HEK293 (cell line): ENCODE data around the gene ANAPC5.
A peak's percentile ranks its signal among the peaks of the same experiment; 100 is the strongest.

Experiments
- BCL11B ChIP-seq: fragments of 450-650 bp; formaldehyde crosslinking; IDR thresholded peaks from 2 replicates; pipeline ENCODE4 v1.5.1; 2016; ENCODE audit warnings: low read depth, missing biosample characterization, missing genetic modification characterization
- EGR2 ChIP-seq: fragments of 450-650 bp; formaldehyde crosslinking; IDR thresholded peaks from 2 replicates; pipeline ENCODE4 v1.5.1; 2016; ENCODE audit warnings: low read depth, missing biosample characterization, missing genetic modification characterization
- ELK4 ChIP-seq: IDR thresholded peaks from 2 replicates; pipeline ENCODE4 v1.6.1; 2011; ENCODE audit warnings: mild to moderate bottlenecking, low read depth, low read length, borderline replicate concordance
- MEIS1 ChIP-seq: sonication (generic); formaldehyde crosslinking; IDR thresholded peaks from 2 replicates; pipeline ENCODE4 v1.8.1; 2022; ENCODE audit warnings: missing genetic modification reagents, mild to moderate bottlenecking, borderline replicate concordance
- SCRT2 ChIP-seq: fragments of 450-650 bp; formaldehyde crosslinking; IDR thresholded peaks from 2 replicates; pipeline ENCODE4 v1.5.1; 2016; ENCODE audit warnings: missing biosample characterization, missing genetic modification characterization
- TRIM28 ChIP-seq: IDR thresholded peaks from 2 replicates; pipeline ENCODE4 v1.6.1; 2011; ENCODE audit warnings: low read length, control low read depth, borderline replicate concordance
- ZNF121 ChIP-seq: fragments of 450-650 bp; formaldehyde crosslinking; IDR thresholded peaks from 2 replicates; pipeline ENCODE4 v1.5.1; 2016; ENCODE audit warnings: missing biosample characterization, missing genetic modification characterization
- ZNF169 ChIP-seq: fragments of 450-650 bp; formaldehyde crosslinking; IDR thresholded peaks from 2 replicates; pipeline ENCODE4 v1.5.1; 2016; ENCODE audit warnings: missing biosample characterization, missing genetic modification characterization
- ZNF175 ChIP-seq: fragments of 450-650 bp; formaldehyde crosslinking; IDR thresholded peaks from 2 replicates; pipeline ENCODE4 v1.5.1; 2016; ENCODE audit warnings: missing biosample characterization, missing genetic modification characterization
- ZNF311 ChIP-seq: fragments of 450-650 bp; formaldehyde crosslinking; IDR thresholded peaks from 2 replicates; pipeline ENCODE4 v1.5.1; 2017; ENCODE audit warnings: missing biosample characterization, missing genetic modification characterization, borderline replicate concordance
- ZNF391 ChIP-seq: fragments of 450-650 bp; formaldehyde crosslinking; IDR thresholded peaks from 2 replicates; pipeline ENCODE4 v1.5.1; 2016; ENCODE audit warnings: low read depth, missing biosample characterization, missing genetic modification characterization, borderline replicate concordance
- ZNF571 ChIP-seq: fragments of 450-650 bp; formaldehyde crosslinking; IDR thresholded peaks from 2 replicates; pipeline ENCODE4 v1.5.0; 2017; ENCODE audit warnings: missing biosample characterization, missing genetic modification characterization
- ZNF626 ChIP-seq: fragments of 450-650 bp; sonication (Bioruptor Pico); formaldehyde crosslinking; IDR thresholded peaks from 2 replicates; pipeline ENCODE4 v1.5.1; 2018; ENCODE audit warnings: missing biosample characterization, missing genetic modification characterization, inconsistent platforms
- ZNF707 ChIP-seq: fragments of 450-650 bp; formaldehyde crosslinking; IDR thresholded peaks from 2 replicates; pipeline ENCODE4 v1.5.1; 2016; ENCODE audit warnings: missing biosample characterization, missing genetic modification characterization
- ZSCAN16 ChIP-seq: fragments of 450-650 bp; formaldehyde crosslinking; IDR thresholded peaks from 2 replicates; pipeline ENCODE4 v1.5.1; 2016; ENCODE audit warnings: missing biosample characterization, missing genetic modification characterization
- TF ChIP-seq, protein P1 (sequence below): fragments of 450-650 bp; formaldehyde crosslinking; IDR thresholded peaks from 2 replicates; pipeline ENCODE4 v1.5.1; 2016; ENCODE audit warnings: missing biosample characterization, missing genetic modification characterization
- TF ChIP-seq, protein P2 (sequence below): fragments of 450-650 bp; formaldehyde crosslinking; IDR thresholded peaks from 2 replicates; pipeline ENCODE4 v1.5.1; 2017; ENCODE audit warnings: missing biosample characterization, missing genetic modification characterization
- TF ChIP-seq, protein P3 (sequence below): fragments of 450-650 bp; formaldehyde crosslinking; IDR thresholded peaks from 2 replicates; pipeline ENCODE4 v1.5.1; 2016; ENCODE audit warnings: missing biosample characterization, missing genetic modification characterization
- TF ChIP-seq, protein P4 (sequence below): fragments of 450-650 bp; formaldehyde crosslinking; IDR thresholded peaks from 2 replicates; pipeline ENCODE4 v1.5.1; 2017; ENCODE audit warnings: missing biosample characterization, missing genetic modification characterization
- TF ChIP-seq, protein P5 (sequence below): fragments of 450-650 bp; formaldehyde crosslinking; optimal IDR thresholded peaks from 2 replicates; pipeline ENCODE3; 2016; ENCODE audit warnings: missing biosample characterization, mild to moderate bottlenecking, missing genetic modification characterization

The ANAPC5 gene

GRCh38 chr12:121296618-121297434, 55.4 kb downstream of the ANAPC5 start, which contains the start of gene CAMKK2 (continued):
- TF ChIP-seq ELK4 (no peak), EGR2 (tag by site-specific recombination) (peak; percentile 78), MEIS1 (CRISPR knock-in tag) (no peak), ZNF571 (tag by site-specific recombination) (no peak), TRIM28 (no peak), ZNF707 (no peak), ZNF121 (tag by site-specific recombination) (no peak), ZNF391 (no peak), ZSCAN16 (no peak), ZNF626 (no peak), ZNF175 (tag by site-specific recombination) (no peak), SCRT2 (tag by site-specific recombination) (no peak), ZNF169 (tag by site-specific recombination) (no peak), ZNF311 (tag by site-specific recombination) (no peak), BCL11B (no peak; the same call in 1 of the 2 replicates)
- TF ChIP-seq, protein P1, sequence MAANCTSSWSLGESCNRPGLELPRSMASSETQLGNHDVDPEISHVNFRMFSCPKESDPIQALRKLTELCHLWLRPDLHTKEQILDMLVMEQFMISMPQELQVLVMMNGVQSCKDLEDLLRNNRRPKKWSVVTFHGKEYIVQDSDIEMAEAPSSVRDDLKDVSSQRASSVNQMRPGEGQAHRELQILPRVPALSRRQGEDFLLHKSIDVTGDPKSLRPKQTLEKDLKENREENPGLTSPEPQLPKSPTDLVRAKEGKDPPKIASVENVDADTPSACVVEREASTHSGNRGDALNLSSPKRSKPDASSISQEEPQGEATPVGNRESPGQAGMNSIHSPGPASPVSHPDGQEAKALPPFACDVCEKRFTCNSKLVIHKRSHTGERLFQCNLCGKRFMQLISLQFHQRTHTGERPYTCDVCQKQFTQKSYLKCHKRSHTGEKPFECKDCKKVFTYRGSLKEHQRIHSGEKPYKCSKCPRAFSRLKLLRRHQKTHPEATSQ (tag by site-specific recombination) = 0 out of 2 replicates have a peak, but pooled peaks have one; percentile 73
- TF ChIP-seq, protein P2, sequence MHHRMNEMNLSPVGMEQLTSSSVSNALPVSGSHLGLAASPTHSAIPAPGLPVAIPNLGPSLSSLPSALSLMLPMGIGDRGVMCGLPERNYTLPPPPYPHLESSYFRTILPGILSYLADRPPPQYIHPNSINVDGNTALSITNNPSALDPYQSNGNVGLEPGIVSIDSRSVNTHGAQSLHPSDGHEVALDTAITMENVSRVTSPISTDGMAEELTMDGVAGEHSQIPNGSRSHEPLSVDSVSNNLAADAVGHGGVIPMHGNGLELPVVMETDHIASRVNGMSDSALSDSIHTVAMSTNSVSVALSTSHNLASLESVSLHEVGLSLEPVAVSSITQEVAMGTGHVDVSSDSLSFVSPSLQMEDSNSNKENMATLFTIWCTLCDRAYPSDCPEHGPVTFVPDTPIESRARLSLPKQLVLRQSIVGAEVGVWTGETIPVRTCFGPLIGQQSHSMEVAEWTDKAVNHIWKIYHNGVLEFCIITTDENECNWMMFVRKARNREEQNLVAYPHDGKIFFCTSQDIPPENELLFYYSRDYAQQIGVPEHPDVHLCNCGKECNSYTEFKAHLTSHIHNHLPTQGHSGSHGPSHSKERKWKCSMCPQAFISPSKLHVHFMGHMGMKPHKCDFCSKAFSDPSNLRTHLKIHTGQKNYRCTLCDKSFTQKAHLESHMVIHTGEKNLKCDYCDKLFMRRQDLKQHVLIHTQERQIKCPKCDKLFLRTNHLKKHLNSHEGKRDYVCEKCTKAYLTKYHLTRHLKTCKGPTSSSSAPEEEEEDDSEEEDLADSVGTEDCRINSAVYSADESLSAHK (tag by site-specific recombination) = no peak
- TF ChIP-seq, protein P3, sequence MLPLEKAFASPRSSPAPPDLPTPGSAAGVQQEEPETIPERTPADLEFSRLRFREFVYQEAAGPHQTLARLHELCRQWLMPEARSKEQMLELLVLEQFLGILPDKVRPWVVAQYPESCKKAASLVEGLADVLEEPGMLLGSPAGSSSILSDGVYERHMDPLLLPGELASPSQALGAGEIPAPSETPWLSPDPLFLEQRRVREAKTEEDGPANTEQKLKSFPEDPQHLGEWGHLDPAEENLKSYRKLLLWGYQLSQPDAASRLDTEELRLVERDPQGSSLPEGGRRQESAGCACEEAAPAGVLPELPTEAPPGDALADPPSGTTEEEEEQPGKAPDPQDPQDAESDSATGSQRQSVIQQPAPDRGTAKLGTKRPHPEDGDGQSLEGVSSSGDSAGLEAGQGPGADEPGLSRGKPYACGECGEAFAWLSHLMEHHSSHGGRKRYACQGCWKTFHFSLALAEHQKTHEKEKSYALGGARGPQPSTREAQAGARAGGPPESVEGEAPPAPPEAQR (tag by site-specific recombination) = no peak
- TF ChIP-seq, protein P4, sequence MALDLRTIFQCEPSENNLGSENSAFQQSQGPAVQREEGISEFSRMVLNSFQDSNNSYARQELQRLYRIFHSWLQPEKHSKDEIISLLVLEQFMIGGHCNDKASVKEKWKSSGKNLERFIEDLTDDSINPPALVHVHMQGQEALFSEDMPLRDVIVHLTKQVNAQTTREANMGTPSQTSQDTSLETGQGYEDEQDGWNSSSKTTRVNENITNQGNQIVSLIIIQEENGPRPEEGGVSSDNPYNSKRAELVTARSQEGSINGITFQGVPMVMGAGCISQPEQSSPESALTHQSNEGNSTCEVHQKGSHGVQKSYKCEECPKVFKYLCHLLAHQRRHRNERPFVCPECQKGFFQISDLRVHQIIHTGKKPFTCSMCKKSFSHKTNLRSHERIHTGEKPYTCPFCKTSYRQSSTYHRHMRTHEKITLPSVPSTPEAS (tag by site-specific recombination) = no peak
- TF ChIP-seq, protein P5, sequence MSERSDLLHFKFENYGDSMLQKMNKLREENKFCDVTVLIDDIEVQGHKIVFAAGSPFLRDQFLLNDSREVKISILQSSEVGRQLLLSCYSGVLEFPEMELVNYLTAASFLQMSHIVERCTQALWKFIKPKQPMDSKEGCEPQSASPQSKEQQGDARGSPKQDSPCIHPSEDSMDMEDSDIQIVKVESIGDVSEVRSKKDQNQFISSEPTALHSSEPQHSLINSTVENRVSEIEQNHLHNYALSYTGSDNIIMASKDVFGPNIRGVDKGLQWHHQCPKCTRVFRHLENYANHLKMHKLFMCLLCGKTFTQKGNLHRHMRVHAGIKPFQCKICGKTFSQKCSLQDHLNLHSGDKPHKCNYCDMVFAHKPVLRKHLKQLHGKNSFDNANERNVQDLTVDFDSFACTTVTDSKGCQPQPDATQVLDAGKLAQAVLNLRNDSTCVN (tag by site-specific recombination) = peak; percentile 95
